Measurements from ENCODE around the gene BHLHE40.

DNA sequence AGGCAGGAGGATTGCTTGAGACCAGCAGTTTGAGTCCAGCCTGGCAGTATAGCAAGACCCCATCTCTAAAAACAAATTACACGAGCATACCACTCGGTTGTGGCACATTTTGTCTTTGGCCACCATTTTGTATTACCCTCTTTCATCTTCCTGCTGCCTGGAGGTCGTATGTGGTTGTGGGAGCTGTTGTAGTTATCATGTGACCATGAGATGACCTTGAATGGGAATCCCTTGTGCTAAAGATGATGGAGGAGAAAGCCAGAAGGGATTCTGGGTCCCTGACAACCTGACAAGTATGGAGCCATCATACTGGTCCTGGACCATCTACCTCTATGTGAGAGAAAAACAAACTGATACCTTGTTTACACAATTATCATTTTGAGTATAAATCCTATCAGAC, 45.2 kb upstream of the BHLHE40 start:
- TF ChIP-seq CTCF (conservative IDR thresholded peaks at IDR 0.05; ENCODE audit: low read depth, low read length) (no peak), EZH2 (IDR thresholded peaks at IDR 0.05; ENCODE audit: borderline replicate concordance, low read depth, low read length, poor library complexity, severe bottlenecking) (no peak)
